Measurements from ENCODE around the gene NLRP5.
A peak's percentile ranks its signal among the peaks of the same experiment; 100 is the strongest.
"Not testable (repeated sequence)": the region's sequence is repeated elsewhere in the genome, so short reads cannot be mapped to it uniquely, and the experiment has no call there.

The NLRP5 gene

DNA sequence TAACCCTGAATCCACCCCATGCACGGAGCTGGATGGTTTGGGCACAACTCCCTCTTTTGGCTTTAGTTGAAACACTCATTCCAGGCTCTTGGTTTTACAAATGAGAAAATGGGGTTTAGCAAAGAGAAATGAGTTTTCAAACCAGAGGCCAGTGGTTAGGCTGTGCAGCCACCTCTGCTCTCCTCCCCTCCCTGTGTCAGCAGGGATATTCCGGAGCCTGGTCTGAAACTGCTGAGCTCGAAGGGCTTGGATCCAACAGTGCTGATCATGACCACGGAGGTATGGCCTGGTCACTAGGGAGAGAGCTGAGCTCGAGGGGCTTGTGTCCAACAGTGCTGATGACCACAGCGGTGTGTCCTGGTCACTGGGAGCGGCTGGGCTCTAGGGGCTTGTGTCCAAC is 93.0 kb downstream of the NLRP5 start:
- no peak for DNase-seq

GRCh38 chr19:56080669-56081401 is 94.3 kb downstream of the NLRP5 start:
- DNase-seq, result peak; percentile 7

DNA sequence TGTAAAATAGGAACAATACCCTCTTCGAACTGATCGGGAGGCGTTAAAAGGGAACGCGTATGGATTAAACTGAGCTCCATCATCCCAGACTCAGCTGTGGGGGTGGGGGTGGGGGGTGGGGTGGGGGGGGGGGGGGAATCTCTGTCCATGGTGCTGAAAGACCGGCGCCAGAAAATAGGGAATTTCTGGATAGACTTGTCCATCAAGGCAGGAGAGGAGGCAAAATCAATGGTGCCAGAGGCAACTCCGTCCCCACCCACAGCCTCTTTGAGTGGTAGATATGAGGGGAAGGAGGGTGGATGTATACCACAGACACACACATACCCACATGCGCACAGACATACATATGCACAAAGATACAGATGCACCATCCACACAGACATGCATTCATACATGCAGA is 97.1 kb downstream of the NLRP5 start:
- DNase-seq, result no peak

DNA sequence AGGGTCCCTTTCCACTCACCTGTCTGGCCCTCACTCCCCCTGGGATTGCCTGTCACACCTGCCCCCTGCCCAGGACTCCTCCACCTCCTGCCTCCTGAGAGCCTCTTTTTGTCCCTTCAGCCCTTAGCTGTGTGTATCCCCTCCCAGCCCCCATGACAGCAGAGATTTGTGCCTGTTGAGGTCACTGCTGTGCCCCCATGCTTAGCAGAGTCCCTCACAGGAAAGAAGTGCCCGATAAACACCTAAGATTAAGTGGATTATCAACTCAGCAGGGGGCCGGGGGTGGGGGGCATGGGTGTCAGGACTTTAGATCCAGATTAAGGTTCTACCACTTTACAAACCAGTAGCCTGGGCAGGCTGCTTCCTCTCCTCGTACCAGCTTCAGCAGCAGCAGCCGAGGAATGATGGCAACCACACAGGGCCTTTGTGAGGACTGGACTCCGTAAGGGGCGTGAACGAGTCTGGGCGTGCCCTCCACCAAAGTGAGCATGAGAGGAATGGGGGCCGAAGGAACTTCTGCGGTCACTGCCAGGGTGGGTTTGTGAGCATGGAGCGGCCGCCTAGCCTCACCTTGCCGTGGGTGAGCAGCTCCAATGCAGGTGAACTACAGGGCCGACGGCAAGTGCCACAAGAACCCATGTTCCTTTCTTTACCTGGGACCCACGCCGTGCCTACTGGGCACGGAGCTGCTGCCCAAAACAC is 98.4 kb downstream of the NLRP5 start:
- no peak for DNase-seq

DNA sequence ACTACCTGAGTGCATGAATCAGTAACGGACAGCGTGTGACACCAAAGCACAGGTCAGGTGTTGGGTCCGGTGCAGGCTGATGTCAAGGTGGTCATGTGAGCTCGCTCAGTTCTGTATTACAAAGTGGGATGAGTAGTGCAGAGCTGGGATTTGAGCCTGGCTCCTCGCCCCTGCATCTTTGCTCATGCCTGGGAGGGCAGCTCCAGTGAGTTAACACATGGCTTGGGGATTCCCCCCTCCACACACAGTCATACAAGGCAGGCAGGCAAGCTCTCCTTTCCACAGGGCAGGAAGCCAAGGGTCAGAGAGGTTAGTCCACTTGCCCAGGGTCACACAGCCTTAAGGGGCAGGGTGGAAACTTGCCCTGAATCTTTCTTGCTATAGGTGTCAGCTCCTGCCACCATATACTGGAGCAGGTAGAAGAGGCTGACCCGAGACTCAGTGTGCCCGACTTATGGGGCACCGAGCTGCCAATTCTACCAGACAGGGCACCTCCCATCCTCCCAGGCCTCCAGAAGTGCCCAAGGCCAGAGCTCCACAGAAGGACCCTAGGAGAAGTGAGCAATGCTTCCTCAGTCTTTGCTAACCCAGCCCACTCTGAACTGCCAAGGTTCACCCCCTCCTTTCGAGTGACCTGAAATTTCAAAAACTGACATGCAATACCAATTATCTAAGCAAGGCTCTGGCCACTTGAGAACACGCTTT is 99.1 kb downstream of the NLRP5 start:
- no peak for DNase-seq

DNA sequence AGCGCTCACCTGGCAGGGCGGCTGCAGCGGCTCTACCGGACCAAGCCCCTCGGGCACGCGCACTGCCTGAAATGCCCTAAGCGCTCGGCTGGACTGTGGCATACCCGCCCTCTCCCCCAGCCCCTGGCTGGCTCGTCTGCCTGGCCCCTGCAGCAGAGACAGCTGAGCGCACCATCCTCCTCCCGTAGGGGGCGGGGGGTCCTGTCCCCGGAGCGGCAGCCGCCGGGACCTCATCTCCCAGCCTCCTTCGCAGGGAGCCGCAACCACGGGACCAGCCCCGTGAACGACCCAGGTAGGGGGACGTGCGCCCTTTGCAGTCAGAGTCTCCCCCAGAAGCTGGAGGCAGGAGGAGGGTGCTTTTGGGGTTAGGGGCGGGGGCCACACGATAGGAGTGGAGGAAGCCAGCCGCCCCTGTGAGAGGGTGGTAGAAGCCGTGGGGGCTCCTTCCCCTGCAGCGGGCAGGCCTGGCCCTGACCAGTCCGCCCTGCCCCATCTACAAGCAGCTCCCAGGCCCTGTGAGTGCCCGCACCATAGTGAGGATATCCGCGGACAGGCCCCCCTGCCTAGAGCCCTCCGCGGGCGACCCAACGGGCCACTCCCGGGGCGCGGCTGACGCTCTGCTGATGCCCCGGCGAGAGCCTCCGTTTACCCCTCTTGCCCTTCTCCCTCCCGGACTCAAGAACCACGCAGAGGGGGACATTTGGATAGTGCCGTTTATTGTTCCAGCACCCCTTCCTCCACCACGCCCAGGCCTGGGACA is 100.3 kb downstream of the NLRP5 start:
- no peak for DNase-seq

DNA sequence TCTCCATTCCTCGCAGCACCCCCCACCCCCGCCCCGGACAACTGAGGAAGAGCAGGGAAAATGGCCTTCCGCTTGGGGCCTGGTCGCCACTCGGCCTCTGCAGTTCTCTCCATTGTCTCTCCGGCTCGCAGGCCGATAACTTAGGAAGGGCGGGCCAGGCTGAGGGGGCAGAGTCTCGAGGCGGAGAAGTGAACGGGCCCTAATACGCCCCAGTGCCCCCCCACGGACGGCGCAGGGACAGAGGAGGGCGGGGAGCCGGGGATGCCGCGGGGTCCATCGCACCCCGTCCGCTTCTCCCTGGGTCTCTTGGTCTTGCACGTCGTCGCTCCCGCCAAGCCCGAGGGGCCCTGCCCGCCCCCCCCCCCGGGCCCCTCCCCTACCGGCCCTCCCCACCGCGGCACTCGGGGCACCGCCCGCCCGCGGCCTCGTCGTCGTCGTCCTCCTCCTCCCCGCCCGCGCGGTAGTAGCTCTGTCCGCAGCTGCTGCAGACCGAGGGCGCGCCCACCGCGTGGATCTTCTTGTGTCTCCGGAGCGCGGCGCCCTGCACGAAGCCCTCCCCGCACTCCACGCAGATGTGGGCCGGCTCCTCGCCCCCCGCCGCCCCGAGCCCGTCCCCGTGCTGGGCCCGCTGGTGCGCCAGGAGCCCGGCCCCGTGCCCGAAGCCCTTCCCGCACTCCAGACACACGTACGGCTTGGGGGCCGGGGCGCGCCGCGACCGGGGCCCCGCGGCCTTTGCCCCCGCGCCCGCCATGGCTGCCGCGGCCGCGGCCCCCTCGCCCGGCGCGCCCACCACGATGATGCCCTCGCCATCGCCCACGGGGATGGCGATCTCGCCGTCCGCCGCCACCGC is 101.3 kb downstream of the NLRP5 start:
- no peak for DNase-seq

- DNase-seq, result no peak
Measured at GRCh38 chr19:56088497-56089215, 102.1 kb downstream of the NLRP5 start.

DNA sequence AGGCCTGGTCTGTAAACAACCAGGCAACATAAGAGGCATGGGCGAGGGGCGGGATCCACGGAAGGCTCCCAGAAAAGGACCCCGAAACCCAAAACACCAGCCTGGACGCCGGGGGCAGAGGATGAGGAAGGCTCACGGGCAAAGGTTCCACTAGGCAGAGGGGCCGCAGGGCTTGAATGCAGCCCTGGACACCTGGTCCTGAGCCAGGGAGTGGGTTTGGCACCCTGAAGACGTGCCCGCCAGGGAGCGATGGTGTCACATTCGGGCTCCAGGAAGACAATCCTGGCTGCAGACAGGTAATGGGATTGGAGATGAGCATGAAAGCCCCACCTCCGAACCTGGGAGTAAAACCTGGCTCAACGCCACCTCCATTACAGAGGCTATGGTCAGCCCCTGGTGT is 102.8 kb downstream of the NLRP5 start:
- DNase-seq, result no peak

- no peak for DNase-seq
Measured at GRCh38 chr19:56091066-56091490, 104.5 kb downstream of the NLRP5 start.

DNA sequence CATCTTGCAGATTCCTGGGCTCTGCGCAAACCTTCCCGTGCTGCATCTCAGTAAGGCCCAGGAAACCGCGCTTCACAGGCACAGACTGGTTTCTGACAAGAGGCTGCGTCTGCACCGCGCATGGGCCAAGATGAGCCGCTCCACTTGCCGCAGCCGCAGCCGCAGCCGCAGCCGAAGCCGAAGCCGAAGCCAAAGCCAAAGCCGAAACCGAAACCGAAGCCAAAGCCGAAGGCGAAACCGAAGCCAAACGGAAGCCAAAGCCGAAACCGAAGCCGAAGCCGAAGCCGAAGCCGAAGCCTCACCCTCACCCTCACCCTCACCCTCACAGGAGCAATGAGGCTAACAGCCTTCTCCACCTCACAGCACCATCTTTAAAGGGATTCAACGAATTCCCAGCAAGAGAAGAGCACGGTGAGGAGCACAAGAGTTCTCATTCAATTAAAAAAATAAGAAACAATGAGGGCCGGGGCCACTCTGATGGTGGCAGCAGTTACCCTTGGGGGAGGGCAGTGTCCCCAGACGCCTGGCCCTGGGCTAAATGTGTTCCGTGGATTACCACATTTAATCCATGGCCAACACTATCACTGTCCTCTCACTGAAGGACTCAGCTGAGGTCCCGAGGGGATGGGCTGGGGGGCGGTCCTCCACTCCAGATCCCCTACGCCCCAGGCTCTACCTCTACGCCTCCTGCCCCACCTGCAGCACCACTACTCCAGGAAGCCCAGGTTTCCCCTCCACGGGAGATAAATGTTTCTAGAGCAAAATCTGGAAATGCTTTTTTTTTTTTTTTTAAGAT is 105.4 kb downstream of the NLRP5 start:
- DNase-seq, result peak; percentile 27

GRCh38 chr19:56092685-56093631 is 106.4 kb downstream of the NLRP5 start:
- DNase-seq, result no peak

GRCh38 chr19:56094449-56094848 is 107.9 kb downstream of the NLRP5 start:
- no peak for DNase-seq

- no peak for DNase-seq
Measured at GRCh38 chr19:56096665-56097064, 110.1 kb downstream of the NLRP5 start.

- DNase-seq, result no peak
Measured at GRCh38 chr19:56097306-56097705, 110.7 kb downstream of the NLRP5 start.

DNA sequence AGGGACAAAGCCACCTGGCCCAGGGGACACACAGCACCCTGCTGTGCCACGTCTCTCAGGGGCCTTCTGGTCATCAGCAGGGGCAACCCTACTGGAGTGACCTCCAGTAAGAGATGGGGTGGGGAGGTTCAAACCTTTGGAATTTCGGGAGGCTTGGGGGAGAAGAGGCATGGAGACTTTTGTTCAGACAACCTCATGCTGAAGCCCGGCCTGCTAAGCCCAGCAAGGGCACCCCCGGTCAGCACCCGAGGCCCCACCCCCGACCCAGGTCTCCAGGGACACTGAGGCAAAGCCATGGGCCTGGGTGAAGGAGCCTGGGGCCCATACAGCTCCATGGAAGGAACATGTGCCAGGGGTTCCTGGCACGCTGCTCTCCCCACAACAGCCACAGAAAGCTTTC is 111.2 kb downstream of the NLRP5 start:
- DNase-seq, result no peak

- DNase-seq, result not testable (repeated sequence)
Measured at GRCh38 chr19:56098237-56098636, 111.7 kb downstream of the NLRP5 start.

DNA sequence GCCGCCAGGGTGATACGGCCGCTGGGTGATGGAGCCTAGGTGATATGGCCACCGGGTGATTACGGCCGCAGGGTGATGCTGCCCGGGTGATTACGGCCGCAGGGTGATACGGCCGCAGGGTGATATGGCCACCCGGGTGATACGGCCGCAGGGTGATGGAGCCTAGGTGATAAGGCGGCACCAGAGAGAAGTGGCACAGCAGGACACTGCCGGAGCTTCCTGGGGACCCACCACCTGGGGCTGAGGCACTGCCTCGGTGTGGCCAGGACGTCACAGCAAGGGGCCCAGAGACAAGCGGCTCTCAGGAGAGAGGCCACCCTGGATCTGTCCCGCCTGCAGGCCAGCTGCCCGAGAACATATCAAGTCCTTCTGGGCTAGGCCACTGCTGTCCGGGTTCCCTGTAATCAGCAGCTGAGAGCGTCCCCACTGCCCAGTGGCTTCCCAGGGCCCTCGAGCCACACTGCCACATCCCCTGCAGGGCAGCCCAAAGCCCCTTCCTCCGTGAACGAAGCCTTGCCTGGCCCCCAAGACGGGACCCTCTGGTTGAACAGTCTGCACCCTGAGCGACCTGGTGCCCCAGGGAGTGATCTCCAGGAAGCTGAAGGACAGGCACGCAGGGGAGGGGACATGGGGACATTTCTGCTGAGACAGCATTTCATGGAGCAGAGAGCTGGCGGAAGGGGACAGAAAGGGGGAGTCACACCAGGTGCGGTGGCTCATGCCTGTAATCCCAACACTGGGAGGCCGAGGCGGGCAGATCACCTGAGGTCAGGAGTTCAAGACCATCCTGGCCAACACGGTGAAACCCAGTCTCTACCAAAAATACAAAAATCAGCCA is 112.4 kb downstream of the NLRP5 start:
- no peak for DNase-seq
